ENCODE results near the gene CDK5R1.
A peak's percentile ranks its signal among the peaks of the same experiment; 100 is the strongest.
"Not testable (repeated sequence)": the region's sequence is repeated elsewhere in the genome, so short reads cannot be mapped to it uniquely, and the experiment has no call there.

Gene CDK5R1

GRCh38 chr17:32520104-32520701 lies 33.4 kb downstream of the CDK5R1 start:
- no peaks in the 10 kb centered on the region for H3K9me3 ChIP-seq (ENCODE audit: severe bottlenecking)
- H3K27me3 ChIP-seq (ENCODE audit: insufficient read depth, low read depth, severe bottlenecking), result no peaks in the 10 kb centered on the region
- no peaks in the 10 kb centered on the region for H3K36me3 ChIP-seq
- H3K4me3 ChIP-seq (ENCODE audit: low read depth, low read length), result peak overlapping the region; percentile 48
- H3K27ac ChIP-seq, result peak overlapping the region; percentile 96
- no peak for TF ChIP-seq CTCF (IDR thresholded peaks at IDR 0.05; ENCODE audit: low read depth, low read length)
- DNase-seq, result peak; percentile 62

- no peak for TF ChIP-seq CTCF (IDR thresholded peaks at IDR 0.05; ENCODE audit: low read depth, low read length)
- DNase-seq, result peak; percentile 69
- no peaks in the 10 kb centered on the region for H3K36me3 ChIP-seq
- H3K27me3 ChIP-seq (ENCODE audit: insufficient read depth, low read depth, severe bottlenecking), result no peaks in the 10 kb centered on the region
- H3K4me3 ChIP-seq (ENCODE audit: low read depth, low read length), result no peak overlapping the region
- no peaks in the 10 kb centered on the region for H3K9me3 ChIP-seq (ENCODE audit: severe bottlenecking)
- peak overlapping the region; percentile 96 for H3K27ac ChIP-seq
These were observed 34.1 kb downstream of the CDK5R1 start for GRCh38 chr17:32520737-32521404.

- no peak overlapping the region for H3K27ac ChIP-seq
- no peak overlapping the region for H3K4me3 ChIP-seq (ENCODE audit: low read depth, low read length)
- H3K27me3 ChIP-seq (ENCODE audit: insufficient read depth, low read depth, severe bottlenecking), result no peaks in the 10 kb centered on the region
- no peak for DNase-seq
- no peaks in the 10 kb centered on the region for H3K9me3 ChIP-seq (ENCODE audit: severe bottlenecking)
- no peak for TF ChIP-seq CTCF (IDR thresholded peaks at IDR 0.05; ENCODE audit: low read depth, low read length)
- H3K36me3 ChIP-seq, result no peaks in the 10 kb centered on the region
These were observed 36.4 kb downstream of the CDK5R1 start for GRCh38 chr17:32523017-32523680.

- no peaks in the 10 kb centered on the region for H3K9me3 ChIP-seq (ENCODE audit: severe bottlenecking)
- H3K4me3 ChIP-seq (ENCODE audit: low read depth, low read length), result no peak overlapping the region
- DNase-seq, result no peak
- TF ChIP-seq CTCF (IDR thresholded peaks at IDR 0.05; ENCODE audit: low read depth, low read length), result no peak
- H3K27me3 ChIP-seq (ENCODE audit: insufficient read depth, low read depth, severe bottlenecking), result no peaks in the 10 kb centered on the region
- no peak overlapping the region for H3K27ac ChIP-seq
- no peaks in the 10 kb centered on the region for H3K36me3 ChIP-seq
These were observed 37.2 kb downstream of the CDK5R1 start for GRCh38 chr17:32523827-32524552.

GRCh38 chr17:32524553-32524880 lies 37.7 kb downstream of the CDK5R1 start:
- not testable (repeated sequence) for DNase-seq; H3K4me3 ChIP-seq (ENCODE audit: low read depth, low read length); H3K9me3 ChIP-seq (ENCODE audit: severe bottlenecking); H3K36me3 ChIP-seq; H3K27me3 ChIP-seq (ENCODE audit: insufficient read depth, low read depth, severe bottlenecking)
- H3K27ac ChIP-seq, result peak overlapping the region; percentile 13

DNA sequence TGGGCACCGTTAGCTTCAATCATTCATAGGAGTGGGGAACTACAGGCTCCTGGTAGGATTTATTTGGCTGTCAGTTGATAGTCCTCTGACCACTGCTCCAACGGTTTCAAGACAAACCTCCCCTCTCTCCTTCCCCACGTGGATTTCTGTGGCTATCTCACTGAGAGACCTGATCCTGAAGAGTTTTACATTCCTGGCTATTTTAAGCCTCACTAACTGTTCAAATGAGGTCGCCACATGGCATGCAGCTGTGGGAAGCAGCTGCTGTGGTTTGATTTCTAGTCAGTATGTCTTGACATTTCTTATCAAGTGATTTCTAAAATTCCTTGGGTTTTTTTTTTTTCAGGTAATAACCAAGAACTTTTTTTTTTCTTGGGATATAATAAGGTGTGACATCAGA lies 38.3 kb downstream of the CDK5R1 start:
- no peak for TF ChIP-seq CTCF (IDR thresholded peaks at IDR 0.05; ENCODE audit: low read depth, low read length)
- no peaks in the 10 kb centered on the region for H3K9me3 ChIP-seq (ENCODE audit: severe bottlenecking)
- no peaks in the 10 kb centered on the region for H3K36me3 ChIP-seq
- no peak for DNase-seq
- H3K27me3 ChIP-seq (ENCODE audit: insufficient read depth, low read depth, severe bottlenecking), result no peaks in the 10 kb centered on the region
- peak overlapping the region; percentile 40 for H3K27ac ChIP-seq
- H3K4me3 ChIP-seq (ENCODE audit: low read depth, low read length), result no peak overlapping the region

Measured in WERI-Rb-1 (cell line).